Inflammatory macrophage (primary cell): ENCODE measurements around the gene PIK3R3.
"Not testable (repeated sequence)": the region's sequence is repeated elsewhere in the genome, so short reads cannot be mapped to it uniquely, and the experiment has no call there.

Experiments
- DNase-seq, 2 donors: peaks; one replicate each; pipeline ENCODE4 v3.0.0-alpha.2; 2020 to 2022

PIK3R3 gene

GRCh38 chr1:46062651-46063319, 69.6 kb downstream of the PIK3R3 start:
- DNase-seq = peak in 1 of 2 donors; percentile 15

GRCh38 chr1:46061146-46061545, 71.3 kb downstream of the PIK3R3 start:
- no peak for DNase-seq

- DNase-seq = peak; percentile 39
These were observed 73.5 kb downstream of the PIK3R3 start for GRCh38 chr1:46058936-46059335.

- DNase-seq = no peak
These were observed 74.6 kb downstream of the PIK3R3 start for GRCh38 chr1:46057781-46058180.

GRCh38 chr1:46057215-46057614, 75.2 kb downstream of the PIK3R3 start:
- not testable (repeated sequence) for DNase-seq

GRCh38 chr1:46056325-46056724, 76.1 kb downstream of the PIK3R3 start:
- no peak for DNase-seq

- no peak for DNase-seq
These were observed 78.7 kb downstream of the PIK3R3 start for GRCh38 chr1:46053734-46054133.

- no peak for DNase-seq
These were observed 88.3 kb downstream of the PIK3R3 start for GRCh38 chr1:46044116-46044515.

GRCh38 chr1:46043458-46044017, 88.9 kb downstream of the PIK3R3 start:
- peak; percentile 34 to 67 for DNase-seq

GRCh38 chr1:46041974-46042373, 90.5 kb downstream of the PIK3R3 start:
- DNase-seq = no peak

- DNase-seq = no peak
These were observed 90.9 kb downstream of the PIK3R3 start for GRCh38 chr1:46041551-46041950.

GRCh38 chr1:46039571-46040052, 92.8 kb downstream of the PIK3R3 start:
- DNase-seq = peak in 1 of 2 donors; percentile 32

- peak; percentile 81 to 84 for DNase-seq
These were observed 95.3 kb downstream of the PIK3R3 start for GRCh38 chr1:46036894-46037839.

- DNase-seq = no peak
These were observed 97.6 kb downstream of the PIK3R3 start for GRCh38 chr1:46034601-46035516.

- DNase-seq = no peak
These were observed 101.4 kb downstream of the PIK3R3 start for GRCh38 chr1:46030876-46031660.

GRCh38 chr1:46030074-46030870, 102.2 kb downstream of the PIK3R3 start:
- no peak for DNase-seq

GRCh38 chr1:46027788-46028573, 104.4 kb downstream of the PIK3R3 start:
- DNase-seq = no peak

GRCh38 chr1:46026531-46026930, 105.9 kb downstream of the PIK3R3 start:
- DNase-seq = no peak
